Osteocyte (in vitro differentiated cells): ENCODE results near the gene ABI3. TPM values are rescaled to one million over a fixed set of nuclear protein-coding genes. Genes with fewer than 3 reads are reported as not detected.
"Not testable (repeated sequence)": the region's sequence is repeated elsewhere in the genome, so short reads cannot be mapped to it uniquely, and the experiment has no call there.

Experiments used
- DNase-seq: peaks from one replicate; pipeline ENCODE4 v3.0.0; 2021; ENCODE audit warnings: mixed read lengths; ENCODE audit not compliant: unreplicated experiment; ENCODE audit errors: extremely low spot score
- H3K27ac Mint-ChIP-seq: one replicate; pipeline ENCODE4 v1.8.0; 2021; ENCODE audit warnings: mild to moderate bottlenecking, mixed read lengths; ENCODE audit not compliant: unreplicated experiment
- H3K27me3 Mint-ChIP-seq: one replicate; pipeline ENCODE4 v1.8.0; 2021; ENCODE audit warnings: mixed read lengths; ENCODE audit not compliant: unreplicated experiment
- H3K36me3 Mint-ChIP-seq: one replicate; pipeline ENCODE4 v1.8.0; 2021; ENCODE audit warnings: mixed read lengths; ENCODE audit not compliant: unreplicated experiment
- H3K4me1 Mint-ChIP-seq: one replicate; pipeline ENCODE4 v1.8.0; 2021; ENCODE audit warnings: mixed read lengths; ENCODE audit not compliant: unreplicated experiment
- H3K4me3 Mint-ChIP-seq: one replicate; pipeline ENCODE4 v1.8.0; 2021; ENCODE audit warnings: mild to moderate bottlenecking, moderate library complexity, mixed read lengths; ENCODE audit not compliant: unreplicated experiment
- H3K9me3 Mint-ChIP-seq: one replicate; pipeline ENCODE4 v1.8.0; 2021; ENCODE audit warnings: mixed read lengths; ENCODE audit not compliant: unreplicated experiment
- CTCF ChIP-seq: fragments of 200-600 bp; sonication (generic); IDR thresholded peaks from 2 replicates; pipeline ENCODE4 v1.5.0; 2021; ENCODE audit warnings: antibody characterized with exemption, mild to moderate bottlenecking, moderate library complexity
- total RNA-seq: library from RNA; stranded (reverse); gene quantifications from 2 replicates; pipeline ENCODE4 v1.2.1, GENCODE V29; 2021

ABI3 gene
- total RNA-seq, 1 donor from 2014 or later = 0.19 TPM

- no peak overlapping the region for H3K27ac Mint-ChIP-seq
- no peak for TF ChIP-seq CTCF
- H3K9me3 Mint-ChIP-seq = peaks cover 8% of the 10 kb centered on the region
- no peaks in the 10 kb centered on the region for H3K36me3 Mint-ChIP-seq
- no peaks in the 10 kb centered on the region for H3K4me1 Mint-ChIP-seq
- no peak for DNase-seq
- no peak overlapping the region for H3K4me3 Mint-ChIP-seq
- peaks cover 61% of the 10 kb centered on the region for H3K27me3 Mint-ChIP-seq
Measured at GRCh38 chr17:49170216-49170615, 40.3 kb upstream of the ABI3 start.

- Mint-ChIP-seq H3K9me3 (peaks cover 11% of the 10 kb centered on the region), H3K27me3 (peaks cover 61% of the 10 kb centered on the region)
- not testable (repeated sequence) for DNase-seq, H3K27ac Mint-ChIP-seq, H3K36me3 Mint-ChIP-seq, H3K4me1 Mint-ChIP-seq, H3K4me3 Mint-ChIP-seq
Measured at GRCh38 chr17:49170711-49171110, 39.8 kb upstream of the ABI3 start.

DNA sequence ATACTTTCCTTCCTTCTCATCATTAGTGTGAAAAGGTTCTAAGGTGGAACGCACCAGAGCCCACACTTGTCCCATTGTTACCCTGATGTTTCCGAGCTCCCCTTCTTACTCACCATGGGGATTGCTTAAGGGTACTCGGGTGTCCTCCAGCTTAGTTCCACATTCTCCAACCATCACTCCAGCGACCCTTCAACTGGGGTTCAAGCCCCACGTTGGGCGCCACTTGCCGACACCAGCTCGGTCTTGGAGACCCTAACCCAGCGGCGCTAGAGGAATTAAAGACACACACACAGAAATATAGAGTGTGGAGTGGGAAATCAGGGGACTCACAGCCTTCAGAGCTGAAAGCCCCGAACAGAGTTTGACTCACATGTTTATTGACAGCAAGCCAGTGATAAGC lies 34.5 kb upstream of the ABI3 start:
- not testable (repeated sequence) for DNase-seq, H3K4me1 Mint-ChIP-seq, H3K4me3 Mint-ChIP-seq, H3K36me3 Mint-ChIP-seq, H3K27ac Mint-ChIP-seq
- Mint-ChIP-seq H3K9me3 (peaks cover 20% of the 10 kb centered on the region), H3K27me3 (peaks cover 29% of the 10 kb centered on the region)

- Mint-ChIP-seq H3K36me3 (peaks cover 3% of the 10 kb centered on the region), H3K4me3 (no peak overlapping the region), H3K4me1 (no peaks in the 10 kb centered on the region), H3K9me3 (peaks cover 12% of the 10 kb centered on the region), H3K27me3 (peaks cover 18% of the 10 kb centered on the region), H3K27ac (no peak overlapping the region)
- TF ChIP-seq CTCF = peak; percentile 68
- no peak for DNase-seq
Measured at GRCh38 chr17:49180303-49180702, 30.2 kb upstream of the ABI3 start.

DNA sequence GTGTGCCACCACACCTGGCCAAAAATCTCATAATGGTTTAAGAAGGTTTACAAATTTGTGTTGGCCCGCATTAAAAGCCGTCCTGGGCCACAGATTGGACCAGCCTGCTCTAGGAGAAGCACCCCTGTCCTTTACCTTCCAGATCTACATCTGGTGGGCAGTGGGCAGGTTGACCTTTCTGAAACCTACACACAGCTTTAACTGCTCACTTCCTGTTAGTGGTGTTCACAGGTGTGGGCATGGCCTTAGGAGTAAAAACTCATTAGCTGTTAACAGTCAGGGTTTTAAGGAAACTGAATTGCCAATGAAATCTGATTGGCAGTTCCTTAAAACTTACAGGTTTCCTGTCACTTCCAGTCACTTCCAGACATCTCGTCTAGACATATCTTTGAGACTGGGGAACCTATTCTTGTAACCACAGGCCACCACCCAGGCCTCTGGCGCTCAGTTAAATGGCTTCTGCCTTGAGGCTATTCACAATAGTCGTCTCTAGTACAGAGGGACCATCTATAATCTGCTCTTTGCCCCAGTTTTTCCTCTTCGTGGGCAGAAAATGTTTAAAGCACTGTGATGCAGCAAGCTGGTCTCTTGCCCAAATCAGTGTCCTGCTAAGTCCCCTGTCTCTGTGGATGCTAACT lies 29.4 kb upstream of the ABI3 start:
- no peak for TF ChIP-seq CTCF
- Mint-ChIP-seq H3K4me1 (no peaks in the 10 kb centered on the region), H3K27ac (no peak overlapping the region), H3K36me3 (no peaks in the 10 kb centered on the region), H3K9me3 (peaks cover 6% of the 10 kb centered on the region), H3K27me3 (peaks cover 17% of the 10 kb centered on the region), H3K4me3 (no peak overlapping the region)
- no peak for DNase-seq

GRCh38 chr17:49183341-49183740 lies 27.2 kb upstream of the ABI3 start:
- Mint-ChIP-seq H3K27ac (no peak overlapping the region), H3K4me1 (no peaks in the 10 kb centered on the region), H3K9me3 (no peaks in the 10 kb centered on the region), H3K4me3 (no peak overlapping the region), H3K27me3 (peaks cover 17% of the 10 kb centered on the region), H3K36me3 (no peaks in the 10 kb centered on the region)
- no peak for DNase-seq
- TF ChIP-seq CTCF = no peak
